GM12873 (cell line): ENCODE results near the gene PSEN1.

Source experiments
- TF ChIP-seq, protein P1 (sequence below): IDR thresholded peaks from 2 replicates; pipeline ENCODE4 v1.5.1; 2012; ENCODE audit warnings: low read depth, mild to moderate bottlenecking, moderate library complexity, low read length, control low read depth; ENCODE audit not compliant: insufficient read depth; ENCODE audit errors: missing control alignments

PSEN1 gene

DNA sequence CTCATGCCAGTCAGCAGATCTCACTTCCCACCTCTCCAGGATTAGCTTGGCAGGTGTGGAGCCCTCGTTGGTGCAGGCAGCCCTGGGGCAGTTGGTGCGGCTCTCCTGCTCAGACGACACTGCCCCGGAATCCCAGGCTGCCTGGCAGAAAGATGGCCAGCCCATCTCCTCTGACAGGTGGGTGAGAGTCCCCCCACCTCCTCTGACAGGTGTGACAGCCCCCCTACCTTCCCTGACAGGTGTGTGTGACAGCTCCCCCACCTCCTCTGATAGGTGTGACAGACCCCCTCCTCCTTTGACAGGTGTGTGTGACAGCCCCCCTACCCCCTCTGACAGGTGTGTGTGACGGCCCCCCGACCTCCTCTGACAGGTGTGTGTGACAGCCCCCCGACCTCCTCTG is 127.3 kb downstream of the PSEN1 start:
- TF ChIP-seq, protein P1, sequence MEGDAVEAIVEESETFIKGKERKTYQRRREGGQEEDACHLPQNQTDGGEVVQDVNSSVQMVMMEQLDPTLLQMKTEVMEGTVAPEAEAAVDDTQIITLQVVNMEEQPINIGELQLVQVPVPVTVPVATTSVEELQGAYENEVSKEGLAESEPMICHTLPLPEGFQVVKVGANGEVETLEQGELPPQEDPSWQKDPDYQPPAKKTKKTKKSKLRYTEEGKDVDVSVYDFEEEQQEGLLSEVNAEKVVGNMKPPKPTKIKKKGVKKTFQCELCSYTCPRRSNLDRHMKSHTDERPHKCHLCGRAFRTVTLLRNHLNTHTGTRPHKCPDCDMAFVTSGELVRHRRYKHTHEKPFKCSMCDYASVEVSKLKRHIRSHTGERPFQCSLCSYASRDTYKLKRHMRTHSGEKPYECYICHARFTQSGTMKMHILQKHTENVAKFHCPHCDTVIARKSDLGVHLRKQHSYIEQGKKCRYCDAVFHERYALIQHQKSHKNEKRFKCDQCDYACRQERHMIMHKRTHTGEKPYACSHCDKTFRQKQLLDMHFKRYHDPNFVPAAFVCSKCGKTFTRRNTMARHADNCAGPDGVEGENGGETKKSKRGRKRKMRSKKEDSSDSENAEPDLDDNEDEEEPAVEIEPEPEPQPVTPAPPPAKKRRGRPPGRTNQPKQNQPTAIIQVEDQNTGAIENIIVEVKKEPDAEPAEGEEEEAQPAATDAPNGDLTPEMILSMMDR: no peak

- TF ChIP-seq, protein P1: no peak
Observed at GRCh38 chr14:73264080-73264884, 128.0 kb downstream of the PSEN1 start.

DNA sequence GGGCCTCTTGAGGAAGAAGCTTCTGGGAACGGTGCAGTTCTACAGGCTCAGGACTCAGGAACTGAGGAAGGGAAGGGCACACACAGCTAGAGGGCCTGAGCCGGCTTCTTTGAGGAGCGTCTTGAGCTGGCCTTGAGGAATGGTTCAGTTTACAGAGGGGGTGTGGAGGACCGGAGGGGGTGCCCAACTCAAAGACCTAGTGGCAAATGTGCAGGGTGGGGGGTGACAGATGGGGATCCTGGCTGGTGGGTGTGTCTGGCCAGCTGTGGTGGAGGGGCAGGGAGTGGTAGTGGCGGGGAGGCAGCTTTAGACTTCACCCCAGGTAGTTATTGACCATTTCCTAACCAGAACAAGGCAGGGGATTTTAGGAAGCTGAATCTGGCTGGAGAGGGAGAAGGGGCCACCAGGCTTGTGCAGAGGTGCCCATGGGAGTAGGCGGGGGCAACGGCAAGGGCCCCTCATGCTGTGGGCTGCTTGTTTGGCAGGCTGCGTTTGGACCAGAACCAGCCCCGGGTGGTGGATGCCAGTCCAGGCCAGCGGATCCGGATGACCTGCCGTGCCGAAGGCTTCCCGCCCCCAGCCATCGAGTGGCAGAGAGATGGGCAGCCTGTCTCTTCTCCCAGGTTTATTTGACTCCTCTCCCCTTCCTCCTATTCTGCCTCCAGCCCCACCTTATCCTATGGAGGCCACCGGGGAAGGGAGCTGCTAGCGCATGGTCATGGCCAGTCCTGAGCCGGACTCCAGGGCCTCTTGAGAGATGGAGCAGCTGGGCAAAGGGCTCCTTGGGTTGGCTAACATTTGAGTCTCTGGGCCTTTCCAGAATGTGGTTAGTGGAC is 128.8 kb downstream of the PSEN1 start:
- TF ChIP-seq, protein P1: no peak

DNA sequence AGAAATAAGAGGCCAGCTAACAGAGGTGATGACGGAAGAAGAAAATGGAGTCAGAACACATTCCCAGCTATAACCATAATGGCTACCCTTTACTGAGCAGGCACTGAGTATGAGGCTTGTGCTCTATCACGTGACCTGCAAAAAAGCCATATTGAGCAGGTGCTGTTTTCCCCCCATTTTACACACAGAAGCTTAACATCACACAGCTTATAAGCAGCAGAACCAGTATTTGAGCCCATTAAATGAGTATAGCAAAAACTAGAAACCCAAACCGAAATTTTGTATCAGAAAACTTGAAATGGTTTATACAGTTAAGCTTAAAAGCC is 129.4 kb downstream of the PSEN1 start:
- TF ChIP-seq, protein P1: no peak

- TF ChIP-seq, protein P1: no peak
Observed at GRCh38 chr14:73266317-73266716, 130.0 kb downstream of the PSEN1 start.

GRCh38 chr14:73267474-73267873 is 131.2 kb downstream of the PSEN1 start:
- TF ChIP-seq, protein P1: no peak
